ENCODE data around the gene NCMAP.

The NCMAP gene

DNA sequence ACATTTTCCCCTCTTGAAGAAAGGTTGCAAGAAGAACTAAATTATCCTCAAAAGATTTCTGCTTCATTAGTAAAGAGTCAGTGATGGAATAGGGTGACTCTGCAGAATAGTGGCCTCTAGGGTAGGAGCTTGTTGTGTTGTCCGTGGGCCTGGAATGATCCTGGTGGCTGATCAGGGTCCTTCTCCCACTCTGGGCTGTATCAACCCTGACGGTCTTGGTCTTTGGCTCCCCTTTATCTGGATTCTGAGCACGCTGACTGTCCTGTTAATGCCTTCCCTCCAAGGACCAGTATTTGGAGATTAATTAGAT lies 50.4 kb downstream of the NCMAP start:
- in situ Hi-C loops (cut with HindIII; ENCODE audit: low sequenced_read_pairs), result no loop called here

DNA sequence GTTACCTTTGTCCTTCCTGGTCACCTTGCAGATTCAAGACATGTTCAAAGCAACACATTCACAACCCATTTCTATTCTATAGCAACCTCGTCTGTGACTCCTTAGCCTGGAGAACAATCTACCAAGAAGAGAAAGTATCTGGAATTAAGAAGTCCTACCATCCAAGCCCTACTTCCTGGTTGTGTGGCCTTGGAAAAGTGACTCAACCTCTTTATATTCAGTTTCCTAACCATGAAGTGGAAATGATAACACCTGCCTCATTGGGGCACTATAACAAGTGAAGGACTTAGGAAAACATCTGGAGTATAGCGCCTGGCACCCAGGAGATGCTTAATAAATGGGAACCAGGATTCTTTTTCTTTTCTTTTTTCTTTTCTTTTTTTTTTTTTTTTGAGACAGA lies 50.7 kb downstream of the NCMAP start:
- in situ Hi-C loops (cut with HindIII; ENCODE audit: low sequenced_read_pairs), result no loop called here

- in situ Hi-C loops (cut with HindIII; ENCODE audit: low sequenced_read_pairs), result no loop called here
These were observed 54.1 kb downstream of the NCMAP start for GRCh38 chr1:24609949-24610517.

DNA sequence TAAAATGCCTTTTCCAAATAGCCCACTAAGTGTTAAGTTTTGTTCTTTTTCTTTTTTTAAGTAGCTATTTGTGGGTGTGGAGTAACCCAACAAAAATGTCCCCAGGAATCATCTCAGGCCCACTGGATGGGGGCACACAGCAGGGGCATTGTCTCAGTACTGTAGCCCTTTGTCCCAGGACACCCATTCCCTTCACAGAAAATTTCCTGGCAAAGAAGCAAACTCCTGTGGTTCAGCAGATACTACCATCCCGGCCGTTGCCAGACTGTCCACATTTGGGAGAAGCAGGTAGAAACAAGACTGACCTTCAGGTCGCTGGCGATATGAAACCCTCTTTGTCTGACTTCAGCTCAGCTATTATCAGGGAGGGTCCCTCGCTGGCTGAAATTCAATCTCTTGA lies 63.5 kb downstream of the NCMAP start:
- in situ Hi-C loops (cut with HindIII; ENCODE audit: low sequenced_read_pairs), result no loop called here

GRCh38 chr1:24620678-24621077 lies 64.8 kb downstream of the NCMAP start:
- in situ Hi-C loops (cut with HindIII; ENCODE audit: low sequenced_read_pairs), result no loop called here

DNA sequence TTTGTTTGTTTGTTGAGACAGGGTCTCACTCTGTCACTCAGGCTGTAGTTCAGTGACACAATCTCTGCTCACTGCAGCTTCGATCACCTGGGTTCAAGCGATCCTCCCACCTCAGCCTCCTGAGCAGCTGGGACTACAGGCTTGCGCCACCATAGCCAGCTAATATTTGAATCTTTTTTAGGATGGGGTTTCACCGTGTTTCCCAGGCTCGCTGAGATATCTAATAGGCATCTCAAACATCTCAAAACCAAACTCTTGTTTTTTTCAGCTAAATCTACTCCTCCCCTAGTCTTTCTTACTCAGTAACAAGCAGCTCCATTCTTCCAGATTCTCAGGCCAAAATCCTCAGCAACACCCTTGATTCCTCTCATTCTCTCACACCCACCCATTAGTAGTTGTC lies 65.2 kb downstream of the NCMAP start:
- in situ Hi-C loops (cut with HindIII; ENCODE audit: low sequenced_read_pairs), result no loop called here

DNA sequence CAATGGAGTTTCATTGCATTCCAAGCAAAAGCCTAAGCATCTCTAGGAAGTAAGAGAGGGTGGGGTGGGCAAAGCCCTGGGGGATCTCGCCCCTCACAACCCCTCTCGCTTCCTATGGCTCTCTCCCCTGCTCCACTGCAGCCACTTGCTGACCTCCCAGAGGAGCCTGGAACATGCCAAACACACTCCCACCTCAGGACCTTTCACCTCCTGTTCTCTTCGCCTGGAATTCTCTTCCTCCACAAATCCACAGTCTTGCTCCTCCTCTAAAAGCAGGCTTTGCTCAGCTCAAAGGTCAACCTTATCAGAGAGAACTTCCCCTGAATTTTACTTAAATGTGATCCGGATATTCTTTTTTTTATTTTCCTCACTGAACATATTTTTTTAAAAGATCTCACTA lies 66.3 kb downstream of the NCMAP start:
- in situ Hi-C loops (cut with HindIII; ENCODE audit: low sequenced_read_pairs), result no loop called here

- in situ Hi-C loops (cut with HindIII; ENCODE audit: low sequenced_read_pairs), result loop anchor here (5.0 to 10.0 kb wide), 5 partner anchors 46 to 318 kb away; partner anchors contain the start of genes GRHL3 and NIPAL3
These were observed 76.9 kb downstream of the NCMAP start for GRCh38 chr1:24632832-24633175.

GRCh38 chr1:24635195-24635843 lies 79.4 kb downstream of the NCMAP start:
- in situ Hi-C loops (cut with HindIII; ENCODE audit: low sequenced_read_pairs), result loop anchor here (5.0 to 10.0 kb wide), 5 partner anchors 71 to 438 kb away; partner anchors contain the start of gene GRHL3

DNA sequence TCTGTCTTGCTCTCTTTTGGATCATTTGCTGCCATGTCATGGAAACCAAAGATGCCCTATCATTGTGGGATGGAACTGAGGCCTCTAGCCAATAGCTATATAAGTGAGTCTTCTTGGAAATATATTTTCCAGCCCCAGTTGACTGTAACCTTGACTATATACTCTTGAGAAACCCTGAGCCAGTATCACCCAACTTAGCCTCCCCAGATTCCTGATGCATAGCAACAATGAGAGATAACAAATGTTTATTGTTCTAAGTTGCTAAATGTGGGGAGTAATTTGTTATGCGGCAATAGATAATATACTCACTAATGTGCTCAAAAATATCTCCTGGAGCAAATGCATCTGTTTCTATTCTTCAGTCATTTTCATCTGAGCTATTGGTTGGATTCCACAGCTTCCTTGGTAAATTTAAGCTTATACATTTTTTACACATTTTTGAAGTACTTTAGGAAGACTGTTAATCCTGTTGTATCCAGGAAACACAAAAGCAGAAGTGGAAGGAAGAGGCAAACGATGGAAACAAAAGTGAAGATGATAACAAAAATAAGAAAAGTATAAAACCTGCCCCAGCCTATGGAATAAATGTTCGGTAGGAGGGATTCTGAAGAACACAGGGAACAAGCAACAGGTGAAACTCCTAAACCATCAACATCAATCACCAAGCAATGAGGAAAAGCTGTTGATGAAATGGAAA lies 80.9 kb downstream of the NCMAP start:
- in situ Hi-C loops (cut with HindIII; ENCODE audit: low sequenced_read_pairs), result loop anchor here (5.0 to 10.0 kb wide), 5 partner anchors 72 to 440 kb away; partner anchors contain the start of gene GRHL3

- in situ Hi-C loops (cut with HindIII; ENCODE audit: low sequenced_read_pairs), result loop anchor here (5.0 to 10.0 kb wide), 5 partner anchors 74 to 442 kb away; partner anchors contain the start of gene GRHL3
These were observed 83.2 kb downstream of the NCMAP start for GRCh38 chr1:24639094-24639493.

DNA sequence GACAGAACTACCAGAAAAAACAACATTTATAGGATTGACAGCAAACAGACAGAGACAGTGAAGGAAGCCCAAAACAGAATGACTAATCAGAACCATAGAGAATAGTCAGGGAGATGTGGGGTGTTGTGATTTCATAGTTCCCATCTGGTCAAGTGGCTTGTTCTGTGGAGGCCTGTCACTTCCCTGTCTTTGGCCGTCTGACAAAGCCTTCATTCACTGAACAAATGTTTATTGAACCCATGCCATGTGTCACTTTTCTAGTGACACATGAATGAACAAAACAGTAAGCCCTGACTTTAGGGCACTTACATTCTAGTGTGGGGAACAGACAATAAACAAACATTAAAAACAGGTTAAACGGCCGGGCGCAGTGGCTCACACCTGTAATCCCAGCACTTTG lies 84.0 kb downstream of the NCMAP start:
- in situ Hi-C loops (cut with HindIII; ENCODE audit: low sequenced_read_pairs), result loop anchor here (5.0 to 10.0 kb wide), 5 partner anchors 75 to 443 kb away; partner anchors contain the start of gene GRHL3

DNA sequence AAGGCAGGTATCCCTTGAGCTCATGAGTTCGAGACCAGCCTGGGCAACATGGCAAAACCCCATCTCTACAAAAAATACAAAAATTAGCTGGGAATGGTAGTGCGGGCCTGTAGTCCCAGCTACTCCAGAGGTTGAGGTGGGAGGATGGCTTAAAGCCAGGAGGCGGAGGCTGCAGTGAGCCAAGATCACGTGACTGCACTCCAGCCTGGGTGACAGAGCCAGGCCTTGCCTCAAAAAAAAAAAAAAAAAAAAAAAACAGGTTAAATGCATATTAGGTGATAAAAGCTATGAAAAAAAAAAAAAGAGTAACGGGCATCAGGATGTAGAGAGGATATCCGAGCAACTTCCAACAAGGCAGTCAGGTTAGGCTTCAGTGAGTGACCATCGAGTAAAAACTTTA lies 84.4 kb downstream of the NCMAP start:
- in situ Hi-C loops (cut with HindIII; ENCODE audit: low sequenced_read_pairs), result no loop called here

GRCh38 chr1:24641646-24642151 lies 85.8 kb downstream of the NCMAP start:
- in situ Hi-C loops (cut with HindIII; ENCODE audit: low sequenced_read_pairs), result no loop called here

DNA sequence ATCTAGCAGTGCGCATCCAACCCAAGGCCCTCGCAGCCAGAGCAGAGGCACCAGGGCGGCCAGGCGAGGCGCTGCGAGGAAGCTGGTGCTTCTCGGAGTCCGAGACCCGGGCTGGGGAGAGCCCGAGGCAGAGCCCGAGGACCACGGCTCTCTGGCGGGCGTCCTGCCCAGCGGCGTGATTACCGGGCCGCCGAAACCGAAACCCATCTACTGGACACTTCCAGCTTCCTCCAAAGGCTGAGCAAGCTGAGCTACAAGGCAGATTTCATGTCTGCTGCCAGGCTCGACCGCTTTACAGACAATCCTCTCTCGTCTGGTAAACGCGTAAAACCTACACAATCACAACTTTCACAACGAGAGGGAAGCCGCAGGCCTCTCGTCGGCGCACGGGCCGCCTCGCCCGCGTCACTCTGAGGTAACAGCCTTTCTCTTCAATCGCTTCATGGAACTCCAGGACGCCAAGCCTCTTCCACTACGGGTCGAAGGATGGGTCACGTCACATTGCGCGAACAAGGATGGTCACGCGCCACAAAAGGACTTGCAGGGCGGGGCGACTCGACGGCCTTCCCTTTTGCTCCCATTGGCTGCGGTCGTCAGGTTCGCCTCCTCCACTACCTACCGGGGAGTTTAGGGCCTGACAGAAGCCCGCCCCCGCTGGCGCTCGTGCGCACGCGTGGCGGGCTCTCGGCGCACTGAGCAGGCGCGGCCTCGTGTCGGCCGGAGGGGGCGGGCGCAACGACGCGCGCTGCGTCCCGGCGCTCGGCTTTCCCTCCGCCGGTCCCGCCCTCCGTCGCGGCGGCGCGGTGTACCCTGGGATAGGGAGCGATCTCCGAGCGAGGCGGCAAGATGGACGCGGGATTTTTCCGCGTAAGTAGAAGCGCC lies 86.8 kb downstream of the NCMAP start, which contains the start of gene SRRM1:
Gene SRRM1 (plus strand): TSS at position 822 of the 882 bp plus-strand sequence. CDS start 25 bp downstream, at position 847.
- in situ Hi-C loops (cut with HindIII; ENCODE audit: low sequenced_read_pairs), result no loop called here

- in situ Hi-C loops (cut with HindIII; ENCODE audit: low sequenced_read_pairs), result no loop called here
These were observed 87.6 kb downstream of the NCMAP start for GRCh38 chr1:24643363-24644099.

DNA sequence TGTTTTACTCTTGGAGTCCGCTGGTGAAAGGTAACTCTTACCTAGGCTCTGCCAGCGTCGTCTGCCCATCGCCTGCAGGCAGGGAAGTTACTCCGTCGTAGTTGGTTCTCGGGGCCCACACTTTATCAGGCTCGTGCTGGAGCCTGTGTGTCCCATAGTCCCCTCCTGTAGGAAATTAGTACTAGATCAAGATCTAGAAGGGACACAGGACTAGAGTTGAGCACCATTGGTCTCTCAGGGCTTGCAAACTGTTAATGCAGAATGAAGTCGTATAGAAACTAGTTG lies 88.2 kb downstream of the NCMAP start:
- in situ Hi-C loops (cut with HindIII; ENCODE audit: low sequenced_read_pairs), result no loop called here

DNA sequence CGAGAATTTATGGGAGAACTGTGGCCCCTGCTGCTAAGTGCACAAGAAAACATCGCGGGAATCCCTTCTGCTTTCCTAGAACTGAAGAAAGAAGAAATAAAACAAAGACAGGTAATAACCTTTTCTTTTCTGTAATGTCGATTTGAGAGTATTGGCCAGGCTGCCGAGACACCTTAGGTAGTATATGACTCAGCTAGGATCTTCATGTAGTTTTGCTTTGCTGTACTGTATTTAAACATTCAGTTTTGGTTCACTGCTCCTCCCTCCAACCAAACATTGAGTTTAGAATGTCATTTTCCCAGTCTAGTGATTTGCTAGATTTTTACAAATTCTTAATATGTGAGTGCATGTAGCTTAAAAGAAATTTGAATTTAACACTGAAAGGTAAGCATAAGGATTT lies 93.0 kb downstream of the NCMAP start:
- in situ Hi-C loops (cut with HindIII; ENCODE audit: low sequenced_read_pairs), result loop anchor here (5.0 kb wide), 1 partner anchor 118 kb away; no protein-coding TSS in a partner anchor

DNA sequence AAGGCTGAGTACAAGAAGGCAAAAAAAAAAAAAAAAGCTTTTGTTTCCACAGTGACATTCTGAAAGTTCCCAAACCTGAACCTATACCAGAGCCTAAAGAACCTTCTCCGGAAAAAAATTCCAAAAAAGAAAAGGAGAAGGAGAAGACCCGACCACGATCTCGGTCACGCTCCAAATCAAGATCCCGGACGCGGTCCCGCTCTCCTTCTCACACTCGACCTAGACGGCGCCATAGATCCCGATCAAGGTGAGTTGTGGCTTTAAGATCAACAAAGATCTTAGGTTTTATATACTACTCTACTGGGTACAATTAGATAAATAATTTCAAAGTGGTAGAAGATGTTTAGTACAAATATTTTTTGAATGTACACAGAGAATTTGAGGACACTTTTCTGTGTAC lies 96.5 kb downstream of the NCMAP start:
- in situ Hi-C loops (cut with HindIII; ENCODE audit: low sequenced_read_pairs), result loop anchor here (25.0 kb wide), 2 partner anchors 435 to 560 kb away; no protein-coding TSS in a partner anchor

GRCh38 chr1:24654010-24654409 lies 98.1 kb downstream of the NCMAP start:
- in situ Hi-C loops (cut with HindIII; ENCODE audit: low sequenced_read_pairs), result loop anchor here (25.0 kb wide), 2 partner anchors 433 to 558 kb away; no protein-coding TSS in a partner anchor
